Kidney (tissue), 14 donors: ENCODE results near the gene TRAF3. TPM values are rescaled to one million over a fixed set of nuclear protein-coding genes. Genes with fewer than 3 reads are reported as not detected.

Source experiments
- DNase-seq, 5 donors: peaks; one replicate each; pipeline ENCODE4 v3.0.0-alpha.2; 2013 to 2020
- FAIRE-seq: peaks from 2 replicates; lab custom pipeline; 2012; peaks lifted over from hg19 to GRCh38; lab: Jason Lieb, UNC
- H3K27ac ChIP-seq, 2 donors: one replicate each; pipeline ENCODE4 v1.7.0; 2013; ENCODE audit warnings: low read depth in 2 of 2, low read length in 2 of 2, inconsistent platforms in 1 of 2
- H3K27me3 ChIP-seq: one replicate; pipeline ENCODE4 v1.7.1; 2013; ENCODE audit warnings: low read length, inconsistent platforms; ENCODE audit not compliant: control insufficient read depth, insufficient read depth
- H3K36me3 ChIP-seq, 3 donors: one replicate each; pipeline versions ENCODE4 v1.7.0 to v1.7.1; 2013; ENCODE audit warnings: low read length in 3 of 3, control low read depth in 1 of 3, inconsistent platforms in 1 of 3; ENCODE audit not compliant: insufficient read depth in 3 of 3, control insufficient read depth in 2 of 3
- H3K4me1 ChIP-seq, 3 donors: one replicate each; pipeline versions ENCODE4 v1.7.0 to v1.7.1; 2013; ENCODE audit warnings: low read length in 3 of 3, inconsistent platforms in 1 of 3, low read depth in 1 of 3; ENCODE audit not compliant: control insufficient read depth in 2 of 3, insufficient read depth in 2 of 3
- H3K4me3 ChIP-seq, 3 donors: one replicate each; pipeline versions ENCODE4 v1.7.0 to v1.8.1; 2013; ENCODE audit warnings: low read length in 3 of 3, control low read depth in 1 of 3, inconsistent platforms in 1 of 3
- H3K9ac ChIP-seq, 3 donors: one replicate each; pipeline versions ENCODE4 v1.7.0 to v1.7.1; 2013; ENCODE audit warnings: low read length in 3 of 3, control low read depth in 1 of 3, inconsistent platforms in 1 of 3
- H3K9me3 ChIP-seq, 3 donors: one replicate each; pipeline versions ENCODE4 v1.7.0 to v1.7.1; 2013; ENCODE audit warnings: low read length in 3 of 3, control low read depth in 1 of 3, inconsistent platforms in 1 of 3; ENCODE audit not compliant: control insufficient read depth in 2 of 3, insufficient read depth in 1 of 3
- CTCF ChIP-seq: IDR thresholded peaks from 3 replicates; pipeline ENCODE4 v1.5.1; 2012; ENCODE audit warnings: mild to moderate bottlenecking, moderate library complexity, borderline replicate concordance; ENCODE audit not compliant: insufficient read depth; ENCODE audit errors: extremely low read depth
- intact Hi-C: fragments of 100-400 bp; cut with DNase I; formaldehyde crosslinking; loops from one replicate; pipeline ENCODE4 v1.11.1; 2022
- polyA plus RNA-seq: library from polyadenylated mRNA; stranded (reverse); fragments of 350-450 nt; fragmentation: Illumina TruSeq; extraction: RNeasy Lipid Tissue Mini Kit (QIAGEN cat#74804); gene quantifications from one replicate; pipeline ENCODE4 v1.2.3, GENCODE V29; 2014; ENCODE audit warnings: low read depth, low replicate concordance; ENCODE audit not compliant: insufficient read depth
- total RNA-seq: library from RNA; stranded (reverse); fragmentation: NEBNext Ultra II Directional; extraction: Animal tissue kit (Norgen Biotek cat#: 25700); gene quantifications from one replicate; pipeline ENCODE4 v1.2.1, GENCODE V29; 2021
- donor health status: control.
- donor health status: control.
- donor health status: control.
- donor health status: control.
- donor health status: control.
- donor health status: DM: yes; HTN: yes; CAD: no.
- donor health status: Normal renal cell carcinoma (clear cell type).

Gene TRAF3
- total and polyA plus RNA-seq, 2 donors from 2014 or later, result 5.2 to 35.4 TPM

- H3K4me3 ChIP-seq, result no peak overlapping the region
- intact Hi-C loops, result no loop called here
- no peak for FAIRE-seq
These were observed 22.7 kb downstream of the TRAF3 start for GRCh38 chr14:102799684-102800562.

GRCh38 chr14:102802834-102803523, 25.7 kb downstream of the TRAF3 start:
- H3K9ac ChIP-seq, result no peak overlapping the region
- TF ChIP-seq CTCF, result no peak
- H3K36me3 ChIP-seq, result no peaks in the 10 kb centered on the region
- no peak for DNase-seq
- no peaks in the 10 kb centered on the region for H3K9me3 ChIP-seq
- no peak overlapping the region for H3K27ac ChIP-seq
- no peak for FAIRE-seq
- intact Hi-C loops, result no loop called here
- peaks cover 0 to 2% (median 0%) of the 10 kb centered on the region in 3 donors for H3K4me1 ChIP-seq
- H3K4me3 ChIP-seq, result no peak overlapping the region
- no peaks in the 10 kb centered on the region for H3K27me3 ChIP-seq

More at GRCh38 chr14:102799684-102800562, 22.7 kb downstream of the TRAF3 start:
- no peak overlapping the region for H3K27ac ChIP-seq
- no peaks in the 10 kb centered on the region for H3K27me3 ChIP-seq
- no peak overlapping the region for H3K9ac ChIP-seq
- no peak for TF ChIP-seq CTCF
- H3K9me3 ChIP-seq, result no peaks in the 10 kb centered on the region
- peaks cover 0 to 2% (median 0%) of the 10 kb centered on the region in 3 donors for H3K4me1 ChIP-seq
- no peak for DNase-seq
- H3K36me3 ChIP-seq, result no peaks in the 10 kb centered on the region

GRCh38 chr14:102804858-102805257, 27.6 kb downstream of the TRAF3 start:
- H3K27ac ChIP-seq, result no peak overlapping the region
- intact Hi-C loops, result no loop called here
- FAIRE-seq (no peak), DNase-seq (no peak)
- no peaks in the 10 kb centered on the region for H3K27me3 ChIP-seq
- H3K4me1 ChIP-seq, result peaks cover 0 to 2% (median 0%) of the 10 kb centered on the region in 3 donors
- H3K36me3 ChIP-seq, result no peaks in the 10 kb centered on the region
- no peaks in the 10 kb centered on the region for H3K9me3 ChIP-seq
- no peak overlapping the region for H3K4me3 ChIP-seq
- TF ChIP-seq CTCF, result no peak
- no peak overlapping the region for H3K9ac ChIP-seq
